GM20000 (cell line): Measurements from ENCODE around the gene NUDCD2.

Experiments
- DNase-seq: peaks from one replicate; pipeline ENCODE4 v3.0.0; 2012; ENCODE audit warnings: low spot score
- CTCF ChIP-seq: IDR thresholded peaks from 2 replicates; pipeline ENCODE4 v1.5.1; 2012; ENCODE audit warnings: mild to moderate bottlenecking, control low read depth; ENCODE audit errors: extremely low read depth, missing control alignments

The NUDCD2 gene

GRCh38 chr5:163504079-163504931 is 44.4 kb upstream of the NUDCD2 start:
- no peak for TF ChIP-seq CTCF
- DNase-seq = no peak

GRCh38 chr5:163503106-163504078 is 43.5 kb upstream of the NUDCD2 start:
- peak; percentile 44 for DNase-seq

GRCh38 chr5:163502521-163502920 is 42.6 kb upstream of the NUDCD2 start:
- TF ChIP-seq CTCF = no peak
- DNase-seq = no peak

More at GRCh38 chr5:163503106-163504078, 43.5 kb upstream of the NUDCD2 start:
- peak; percentile 42 for TF ChIP-seq CTCF

GRCh38 chr5:163498886-163499285 is 39.0 kb upstream of the NUDCD2 start:
- no peak for TF ChIP-seq CTCF
- no peak for DNase-seq

- no peak for TF ChIP-seq CTCF
- DNase-seq = no peak
These were observed 37.4 kb upstream of the NUDCD2 start for GRCh38 chr5:163497315-163497714.

- no peak for DNase-seq
- TF ChIP-seq CTCF = no peak
These were observed 36.4 kb upstream of the NUDCD2 start for GRCh38 chr5:163496286-163496685.

- no peak for DNase-seq
These were observed 29.8 kb upstream of the NUDCD2 start for GRCh38 chr5:163489745-163490075.

More at GRCh38 chr5:163489745-163490075, 29.8 kb upstream of the NUDCD2 start:
- no peak for TF ChIP-seq CTCF
